GM18526 (cell line): ENCODE measurements around the gene PNMT.

Source experiments
- POLR2A ChIP-seq: IDR thresholded peaks from 3 replicates; pipeline ENCODE4 v1.6.1; 2011; ENCODE audit not compliant: insufficient read length; ENCODE audit errors: extremely low read depth

Gene PNMT

DNA sequence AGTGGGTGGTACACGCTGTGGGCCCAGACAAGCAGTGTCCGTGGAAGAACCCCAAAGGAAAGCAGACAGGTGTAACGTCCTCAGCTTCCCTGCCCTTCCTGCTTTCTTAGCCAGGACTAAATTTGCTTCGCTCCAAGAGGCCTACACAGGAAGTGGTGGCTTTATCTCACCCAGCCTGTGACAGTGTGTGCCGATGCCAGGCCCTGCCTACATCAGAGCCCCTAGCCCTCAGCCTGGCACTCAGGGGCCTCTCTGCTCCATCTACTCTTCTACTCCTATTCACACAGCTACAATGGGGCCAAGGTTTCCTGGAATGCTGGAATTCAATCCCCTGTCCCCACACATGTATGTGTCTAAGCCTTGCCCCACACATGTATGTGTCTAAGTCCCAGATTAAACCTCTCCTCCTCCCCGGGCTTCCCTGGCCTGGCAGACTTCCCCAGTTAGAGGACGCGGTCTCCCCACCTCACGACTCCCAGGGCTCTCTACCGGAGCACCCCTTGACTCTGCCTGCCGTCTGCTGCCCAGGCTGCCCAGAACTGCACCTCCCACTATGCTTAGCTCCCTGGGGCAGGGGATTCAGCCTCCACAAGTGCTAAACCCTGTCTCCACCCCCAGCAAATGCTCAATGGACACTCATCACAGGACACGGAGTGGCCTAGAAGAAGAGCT is 11.4 kb downstream of the PNMT start:
- no peak for TF ChIP-seq POLR2A

- TF ChIP-seq POLR2A = no peak
Observed at GRCh38 chr17:39683295-39683939, 15.2 kb downstream of the PNMT start.

DNA sequence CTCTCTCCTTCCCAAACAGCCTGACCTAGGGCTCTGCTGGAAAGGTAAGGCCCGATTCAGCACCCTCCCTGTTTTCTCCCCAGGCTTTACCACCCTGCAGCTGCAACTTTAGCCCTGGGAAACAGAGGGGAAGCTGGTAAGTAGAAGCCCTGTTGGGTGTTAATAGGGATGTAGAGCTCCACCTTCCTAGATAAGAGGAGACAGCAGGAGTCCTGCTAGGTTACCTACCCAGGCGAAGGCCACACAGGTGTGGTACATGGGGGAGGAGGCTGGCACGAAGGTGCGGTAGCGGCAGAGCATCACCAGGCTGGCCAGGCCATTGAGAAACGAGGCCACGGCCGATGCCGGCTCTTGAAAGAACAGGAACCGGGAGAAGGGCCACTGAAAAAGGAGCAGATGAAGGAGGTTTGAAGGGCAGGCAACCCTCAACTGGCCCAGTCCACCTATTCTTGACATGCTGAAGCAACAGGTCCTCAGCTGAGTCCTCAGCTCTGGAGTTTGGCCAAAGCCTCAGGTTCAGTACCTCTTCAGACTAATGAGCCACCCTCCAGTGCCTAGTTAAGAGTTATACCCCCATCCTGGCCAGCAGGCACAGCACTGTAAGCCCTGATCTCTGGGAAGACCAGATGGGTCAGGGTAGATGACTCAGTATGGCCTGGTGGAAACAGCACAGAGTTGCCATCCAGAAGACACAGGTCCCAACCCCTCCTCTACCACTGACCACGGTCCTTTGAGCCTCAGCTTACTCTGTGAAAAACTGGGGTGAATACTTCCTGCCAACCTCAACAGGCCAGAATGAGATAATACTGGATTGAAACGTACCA is 16.3 kb downstream of the PNMT start:
- no peak for TF ChIP-seq POLR2A

GRCh38 chr17:39687101-39687545 is 18.9 kb downstream of the PNMT start:
- TF ChIP-seq POLR2A = no peak

DNA sequence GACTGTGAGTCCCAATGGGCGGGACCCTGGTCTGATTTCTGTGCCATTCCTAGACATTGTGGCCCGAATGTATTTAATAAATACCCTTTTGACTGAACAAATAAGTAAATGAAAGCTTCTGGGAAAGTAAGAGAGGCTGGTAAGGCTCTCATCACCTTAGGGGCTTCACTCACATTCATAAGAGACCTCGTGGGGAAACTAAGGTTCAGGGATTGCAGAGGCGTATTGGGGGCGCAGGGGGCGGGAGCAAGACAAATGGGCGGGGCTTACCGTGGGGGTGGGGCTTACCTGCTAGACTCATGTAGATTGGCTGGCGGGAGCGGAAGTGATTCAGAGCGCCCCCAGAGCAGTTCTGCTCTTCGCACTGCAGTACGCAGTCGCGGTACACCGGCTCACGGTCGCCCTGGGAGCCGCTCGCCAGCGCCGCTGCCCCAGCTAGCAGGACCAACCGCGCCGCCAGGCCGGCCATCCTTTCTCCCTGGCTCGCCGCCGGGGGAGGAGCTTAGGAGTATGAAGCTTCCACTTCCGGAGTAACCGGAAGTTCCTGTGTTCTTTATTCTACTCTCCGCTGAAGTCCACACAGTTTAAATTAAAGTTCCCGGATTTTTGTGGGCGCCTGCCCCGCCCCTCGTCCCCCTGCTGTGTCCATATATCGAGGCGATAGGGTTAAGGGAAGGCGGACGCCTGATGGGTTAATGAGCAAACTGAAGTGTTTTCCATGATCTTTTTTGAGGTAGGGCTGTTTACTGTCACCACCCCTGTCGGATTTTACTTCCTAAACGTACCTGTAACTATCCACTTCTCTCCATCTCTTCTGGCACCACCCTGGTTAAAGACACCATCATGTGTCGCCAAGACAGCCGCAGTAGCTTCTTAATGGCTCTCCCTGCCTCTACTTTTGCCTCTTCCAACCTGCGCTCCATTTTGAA is 19.6 kb downstream of the PNMT start, which contains the start of gene PGAP3:
Gene PGAP3, minus strand, starts transcription at position 512 of the 929 bp plus-strand sequence. Its CDS starts 43 bp downstream, at position 469.
- peak; percentile 69 for TF ChIP-seq POLR2A

GRCh38 chr17:39688475-39688835 is 20.2 kb downstream of the PNMT start:
- TF ChIP-seq POLR2A = no peak

DNA sequence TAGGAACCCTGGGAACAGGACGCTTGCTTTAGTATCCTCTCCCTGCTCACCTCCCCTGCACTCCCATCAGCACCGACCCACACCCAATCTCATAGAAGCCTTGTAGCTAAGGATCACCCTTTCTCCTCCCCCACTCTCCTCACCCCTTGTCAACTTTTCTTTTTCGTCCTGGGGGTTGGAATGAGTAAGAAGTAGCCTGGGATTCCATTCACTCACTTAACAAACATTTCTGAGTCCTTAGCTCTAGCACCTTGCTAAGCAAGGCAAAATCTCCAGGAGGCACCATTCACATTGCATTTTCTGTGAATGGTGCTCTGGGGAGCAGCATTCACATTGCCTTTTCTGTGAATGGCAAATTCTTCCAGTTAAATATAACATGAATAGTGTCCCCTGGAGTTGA is 20.7 kb downstream of the PNMT start:
- TF ChIP-seq POLR2A = no peak

DNA sequence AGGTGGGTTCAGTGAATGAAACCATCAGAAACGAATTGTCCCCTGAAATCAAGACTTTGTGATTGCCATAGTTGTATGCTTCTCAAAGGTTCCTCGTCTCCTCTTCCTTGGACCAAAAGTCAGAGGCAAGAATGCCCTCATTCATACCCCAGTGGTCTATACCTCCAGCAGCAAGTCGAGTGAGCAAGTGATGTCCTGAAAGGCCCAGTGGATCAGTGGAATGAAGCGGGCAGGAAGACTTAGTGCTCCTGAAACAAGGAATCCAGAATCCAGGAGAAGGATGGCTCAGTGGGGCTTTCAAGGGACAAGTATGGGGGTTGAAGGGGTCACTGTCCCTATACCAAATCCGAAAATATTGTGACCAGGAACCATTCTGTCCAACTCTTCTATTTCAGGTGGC is 26.3 kb downstream of the PNMT start:
- no peak for TF ChIP-seq POLR2A

- no peak for TF ChIP-seq POLR2A
Observed at GRCh38 chr17:39695089-39695474, 26.8 kb downstream of the PNMT start.

DNA sequence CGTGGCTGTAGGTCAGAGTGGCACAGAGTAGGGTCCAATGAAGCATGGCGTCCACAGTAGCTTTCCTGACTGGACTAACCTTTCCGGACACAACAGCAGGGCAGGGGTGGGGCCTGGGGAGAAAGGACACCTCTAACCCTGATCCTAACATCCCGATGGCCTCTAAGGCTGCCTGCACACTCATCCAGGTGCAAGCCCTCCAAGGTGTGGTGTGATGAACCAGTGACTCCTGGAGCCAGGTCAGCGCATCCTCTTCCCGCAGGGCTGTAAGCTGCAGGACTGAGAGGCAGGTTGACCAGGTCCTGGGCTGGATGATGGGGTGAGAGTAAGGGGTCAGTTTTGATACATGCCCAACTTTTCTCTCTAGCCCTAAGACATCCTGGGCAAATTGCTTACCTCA is 28.5 kb downstream of the PNMT start:
- TF ChIP-seq POLR2A = no peak

- no peak for TF ChIP-seq POLR2A
Observed at GRCh38 chr17:39697961-39698360, 29.7 kb downstream of the PNMT start.

- no peak for TF ChIP-seq POLR2A
Observed at GRCh38 chr17:39699818-39700147, 31.5 kb downstream of the PNMT start, which contains the start of gene ERBB2. TSS of gene ERBB2 (plus strand) at chr17:39700064. CDS start at chr17:39700239, 175 bp downstream.

GRCh38 chr17:39700148-39700987 is 32.1 kb downstream of the PNMT start:
- TF ChIP-seq POLR2A = no peak
